SK-N-SH (cell line): Measurements from ENCODE around the gene WEE2. TPM values are rescaled to one million over a fixed set of nuclear protein-coding genes. Genes with fewer than 3 reads are reported as not detected.

Source experiments
- CTCF ChIA-PET: fragments of 300-600, 350-600 bp; formaldehyde crosslinking; extraction: SDS; loops from one replicate; lab custom pipeline; 2021; lab: Yijun Ruan, JAX
- POLR2A ChIA-PET: fragments of 350-600 bp; sonication (Branson Sonifier 250); formaldehyde crosslinking; extraction: SDS; loops from one replicate; lab custom pipeline; 2020; ENCODE audit warnings: antibody characterized with exemption, inconsistent platforms; lab: Yijun Ruan, JAX
- DNase-seq: peaks from one replicate; pipeline ENCODE4 v3.0.0; 2012
- H2AFZ ChIP-seq: fragments of 200-600 bp; sonication (generic); 2 replicates; pipeline ENCODE4 v1.8.1; 2016; ENCODE audit warnings: antibody characterized with exemption, mild to moderate bottlenecking, low read depth
- H3F3A ChIP-seq: fragments of 200-600 bp; sonication (generic); replicated peaks from 2 replicates; pipeline ENCODE3; 2016; ENCODE audit warnings: antibody characterized with exemption, mild to moderate bottlenecking; ENCODE audit not compliant: insufficient read depth
- H3K27ac ChIP-seq, 2 experiments: fragments of 200-500 bp in 1 of 2; fragments of 200-600 bp in 1 of 2; sonication (Bioruptor generic) in 1 of 2; sonication (generic), shearing (Covaris generic) in 1 of 2; 2 replicates each; pipeline versions ENCODE4 v1.5.1 to v1.6.1; 2014 to 2016; ENCODE audit warnings: low read depth in 2 of 2, inconsistent platforms in 1 of 2, low read length in 1 of 2, mild to moderate bottlenecking in 1 of 2, mixed read lengths in 1 of 2
- H3K27me3 ChIP-seq: fragments of 200-600 bp; sonication (generic), shearing (Covaris generic); 2 replicates; pipeline ENCODE4 v1.6.1; 2016; ENCODE audit warnings: mixed run types; ENCODE audit not compliant: insufficient read depth
- H3K36me3 ChIP-seq, 2 experiments: fragments of 200-500 bp in 1 of 2; fragments of 200-600 bp in 1 of 2; sonication (Bioruptor generic) in 1 of 2; sonication (generic) in 1 of 2; replicated peaks in 1 of 2; 2 replicates each; pipeline versions ENCODE3 to v1.5.1; 2014 to 2016; ENCODE audit warnings: low read length in 1 of 2, mild to moderate bottlenecking in 1 of 2; ENCODE audit not compliant: insufficient read depth in 2 of 2, control insufficient read depth in 1 of 2
- H3K4me1 ChIP-seq, 2 experiments: fragments of 200-500 bp in 1 of 2; fragments of 200-600 bp in 1 of 2; sonication (Bioruptor generic) in 1 of 2; sonication (generic), shearing (Covaris generic) in 1 of 2; 2 replicates each; pipeline versions ENCODE4 v1.5.1 to v1.6.1; 2014 to 2016; ENCODE audit warnings: low read depth in 1 of 2, low read length in 1 of 2, mixed run types in 1 of 2; ENCODE audit not compliant: insufficient read depth in 2 of 2, control insufficient read depth in 1 of 2
- H3K4me2 ChIP-seq: fragments of 200-600 bp; sonication (generic), shearing (Covaris generic); 2 replicates; pipeline ENCODE4 v1.6.1; 2017; ENCODE audit warnings: mixed run types
- H3K4me3 ChIP-seq, 2 experiments: fragments of 200-500 bp in 1 of 2; fragments of 200-600 bp in 1 of 2; sonication (Bioruptor generic) in 1 of 2; sonication (generic), shearing (Covaris generic) in 1 of 2; 2 replicates each; pipeline versions ENCODE4 v1.5.1 to v1.8.1; 2014 to 2016; ENCODE audit warnings: low read depth in 2 of 2, inconsistent platforms in 1 of 2, low read length in 1 of 2, mild to moderate bottlenecking in 1 of 2, mixed read lengths in 1 of 2, moderate library complexity in 1 of 2
- H3K79me2 ChIP-seq: fragments of 200-600 bp; sonication (generic); 2 replicates; pipeline ENCODE4 v1.8.1; 2017; ENCODE audit warnings: mild to moderate bottlenecking; ENCODE audit not compliant: insufficient read depth
- H3K9ac ChIP-seq: fragments of 200-600 bp; sonication (generic); 2 replicates; pipeline ENCODE4 v1.6.1; 2017; ENCODE audit warnings: mixed run types
- H3K9me2 ChIP-seq: fragments of 200-600 bp; sonication (generic); 2 replicates; pipeline ENCODE4 v1.6.1; 2017; ENCODE audit warnings: mixed run types
- H3K9me3 ChIP-seq: fragments of 200-600 bp; sonication (generic); 2 replicates; pipeline ENCODE4 v1.6.1; 2017; ENCODE audit warnings: mixed run types, mild to moderate bottlenecking, moderate library complexity
- H4K20me1 ChIP-seq: fragments of 200-600 bp; sonication (generic); 2 replicates; pipeline ENCODE4 v1.6.1; 2017; ENCODE audit warnings: mild to moderate bottlenecking, mixed run types; ENCODE audit not compliant: insufficient read depth
- FOSL2 ChIP-seq: IDR thresholded peaks from 2 replicates; pipeline ENCODE4 v1.4.0; 2012; ENCODE audit warnings: low read depth, mild to moderate bottlenecking, moderate library complexity, borderline replicate concordance
- GABPA ChIP-seq: IDR thresholded peaks from 2 replicates; pipeline ENCODE4 v1.4.0; 2012; ENCODE audit warnings: low read depth, mild to moderate bottlenecking
- MEF2A ChIP-seq: IDR thresholded peaks from 2 replicates; pipeline ENCODE4 v1.4.0; 2012; ENCODE audit warnings: low read depth, borderline replicate concordance
- SIN3A ChIP-seq: IDR thresholded peaks from 2 replicates; pipeline ENCODE4 v1.6.1; 2012; ENCODE audit warnings: low read depth, mild to moderate bottlenecking, low read length, moderate library complexity, borderline replicate concordance
- WGBS: methylation state at CpG from one replicate; pipeline ENCODE4 v1.1.6; 2017; ENCODE audit warnings: low lambda C conversion rate; 5-methylcytosine and 5-hydroxymethylcytosine counted together
- polyA plus RNA-seq, 3 experiments: library from polyadenylated mRNA; depleted of rRNA; stranded (reverse); fragments of >200 nt; gene quantifications; 2 replicates each; pipeline ENCODE4 v1.2.3, GENCODE V29; 2012
- TF ChIP-seq, protein P1 (sequence below): IDR thresholded peaks from 2 replicates; pipeline ENCODE4 v1.6.1; 2012; ENCODE audit warnings: mild to moderate bottlenecking, low read depth, low read length, moderate library complexity

The WEE2 gene
- polyA plus RNA-seq, 1 of the 3 experiments (the other 2 are of a cell fraction), result not detected

DNA sequence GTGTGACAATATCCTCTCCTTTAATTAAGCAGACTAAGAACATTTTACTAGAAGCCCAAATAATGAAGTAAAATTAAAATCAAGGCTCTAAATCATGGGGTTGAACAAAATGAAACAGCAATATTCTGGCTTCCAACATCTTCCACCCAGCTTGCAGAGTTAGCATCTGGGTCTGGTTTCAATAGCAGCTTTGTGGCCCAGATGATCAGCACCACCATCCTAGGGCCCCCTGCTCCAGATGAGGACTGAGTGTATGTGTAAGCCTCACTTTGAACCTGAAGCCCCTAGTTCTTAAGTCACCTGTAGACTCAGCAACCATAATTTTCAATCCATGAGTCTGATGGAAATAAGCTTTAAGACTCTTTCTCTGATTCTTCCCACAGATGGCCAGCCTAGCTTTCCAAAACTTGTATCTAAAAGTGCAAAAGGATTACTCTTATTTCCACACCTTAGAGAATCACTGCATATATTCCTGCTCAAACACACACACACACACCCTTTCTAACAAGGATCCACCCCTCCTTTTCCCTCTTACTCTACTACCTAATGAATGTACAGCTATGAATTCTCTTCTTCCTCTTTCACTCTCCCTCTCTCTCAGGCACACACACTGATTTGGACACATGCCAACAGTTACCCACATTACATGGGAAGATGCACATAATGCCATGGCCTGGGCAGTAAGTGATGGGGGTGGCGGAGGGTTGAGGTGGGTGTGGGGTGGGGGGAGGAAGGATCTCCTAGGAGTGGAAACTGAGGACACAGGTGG lies 9.7 kb upstream of the WEE2 start:
- peak overlapping the region in 1 of 2 experiments; percentile 33; a peak in 2 of 4 replicates for H3K27ac ChIP-seq
- H3K9me3 ChIP-seq, result no peaks in the 10 kb centered on the region
- no peak overlapping the region for H3K4me3 ChIP-seq
- DNase-seq, result no peak
- H3K4me2 ChIP-seq, result 0 out of 2 replicates have a peak overlapping the region, but pooled peaks have one; percentile 43
- POLR2A ChIA-PET, result no interaction called here
- CTCF ChIA-PET, result interaction anchor here (0.5 to 1.9 kb wide), 5 partner anchors 40 to 904 kb away, joined by 3 to 10 read pairs (median 3); partner anchors contain the start of gene SSBP1
- no peak for TF ChIP-seq GABPA
- TF ChIP-seq MEF2A, result no peak
- 100% methylated on average over 1 of the region's 1 CpG for WGBS
- peaks cover 34% of the 10 kb centered on the region for H4K20me1 ChIP-seq
- H3K9me2 ChIP-seq, result no peaks in the 10 kb centered on the region
- peaks cover 70% of the 10 kb centered on the region for H3K79me2 ChIP-seq
- H3F3A ChIP-seq, result peaks cover 5% of the 10 kb centered on the region
- no peak overlapping the region for H3K9ac ChIP-seq
- H3K36me3 ChIP-seq, result no peaks in the 10 kb centered on the region
- no peak overlapping the region for H2AFZ ChIP-seq
- H3K27me3 ChIP-seq, result no peaks in the 10 kb centered on the region
- peaks cover 16 to 21% of the 10 kb centered on the region in 2 experiments; a peak in 3 of 4 replicates for H3K4me1 ChIP-seq

DNA sequence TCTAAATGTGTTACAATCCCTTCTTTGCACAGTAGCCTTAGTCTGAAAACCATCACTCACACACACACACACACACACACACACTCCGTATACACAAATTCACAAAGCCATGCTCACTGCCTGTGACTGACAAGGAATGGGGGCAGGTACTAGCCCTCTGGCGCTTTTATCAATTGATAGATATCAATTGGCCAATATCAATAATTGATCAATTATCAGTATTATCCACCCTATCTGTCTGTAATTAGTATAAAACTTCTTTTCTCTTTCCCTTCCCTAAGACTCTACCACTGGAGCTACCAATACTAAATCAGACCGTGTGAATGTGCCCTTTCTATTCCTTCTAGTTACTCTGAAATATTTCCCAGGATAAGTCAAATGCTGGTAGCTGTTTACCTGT lies 8.3 kb upstream of the WEE2 start:
- no peaks in the 10 kb centered on the region for H3K27me3 ChIP-seq
- no peak overlapping the region for H2AFZ ChIP-seq
- H3F3A ChIP-seq, result peaks cover 5% of the 10 kb centered on the region
- no peak overlapping the region for H3K27ac ChIP-seq
- DNase-seq, result no peak
- POLR2A ChIA-PET, result no interaction called here
- H3K4me2 ChIP-seq, result peak overlapping the region; percentile 76; the same call in 1 of the 2 replicates
- H3K9me3 ChIP-seq, result no peaks in the 10 kb centered on the region
- peaks cover 34% of the 10 kb centered on the region for H4K20me1 ChIP-seq
- no peak for TF ChIP-seq FOSL2
- TF ChIP-seq, protein P1, sequence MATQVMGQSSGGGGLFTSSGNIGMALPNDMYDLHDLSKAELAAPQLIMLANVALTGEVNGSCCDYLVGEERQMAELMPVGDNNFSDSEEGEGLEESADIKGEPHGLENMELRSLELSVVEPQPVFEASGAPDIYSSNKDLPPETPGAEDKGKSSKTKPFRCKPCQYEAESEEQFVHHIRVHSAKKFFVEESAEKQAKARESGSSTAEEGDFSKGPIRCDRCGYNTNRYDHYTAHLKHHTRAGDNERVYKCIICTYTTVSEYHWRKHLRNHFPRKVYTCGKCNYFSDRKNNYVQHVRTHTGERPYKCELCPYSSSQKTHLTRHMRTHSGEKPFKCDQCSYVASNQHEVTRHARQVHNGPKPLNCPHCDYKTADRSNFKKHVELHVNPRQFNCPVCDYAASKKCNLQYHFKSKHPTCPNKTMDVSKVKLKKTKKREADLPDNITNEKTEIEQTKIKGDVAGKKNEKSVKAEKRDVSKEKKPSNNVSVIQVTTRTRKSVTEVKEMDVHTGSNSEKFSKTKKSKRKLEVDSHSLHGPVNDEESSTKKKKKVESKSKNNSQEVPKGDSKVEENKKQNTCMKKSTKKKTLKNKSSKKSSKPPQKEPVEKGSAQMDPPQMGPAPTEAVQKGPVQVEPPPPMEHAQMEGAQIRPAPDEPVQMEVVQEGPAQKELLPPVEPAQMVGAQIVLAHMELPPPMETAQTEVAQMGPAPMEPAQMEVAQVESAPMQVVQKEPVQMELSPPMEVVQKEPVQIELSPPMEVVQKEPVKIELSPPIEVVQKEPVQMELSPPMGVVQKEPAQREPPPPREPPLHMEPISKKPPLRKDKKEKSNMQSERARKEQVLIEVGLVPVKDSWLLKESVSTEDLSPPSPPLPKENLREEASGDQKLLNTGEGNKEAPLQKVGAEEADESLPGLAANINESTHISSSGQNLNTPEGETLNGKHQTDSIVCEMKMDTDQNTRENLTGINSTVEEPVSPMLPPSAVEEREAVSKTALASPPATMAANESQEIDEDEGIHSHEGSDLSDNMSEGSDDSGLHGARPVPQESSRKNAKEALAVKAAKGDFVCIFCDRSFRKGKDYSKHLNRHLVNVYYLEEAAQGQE, result no peak
- TF ChIP-seq SIN3A, result no peak
- TF ChIP-seq, all 33 proteins: peak for 0
- no peaks in the 10 kb centered on the region for H3K36me3 ChIP-seq
- peaks cover 16 to 21% of the 10 kb centered on the region in 2 experiments; a peak in 3 of 4 replicates for H3K4me1 ChIP-seq
- WGBS, result 90% methylated on average over 3 of the region's 3 CpGs
- H3K9me2 ChIP-seq, result no peaks in the 10 kb centered on the region
- CTCF ChIA-PET, result interaction anchor here (0.9 to 4.2 kb wide), 2 partner anchors 38 to 46 kb away, joined by 3 to 25 read pairs; partner anchors contain the start of gene SSBP1
- H3K79me2 ChIP-seq, result peaks cover 58% of the 10 kb centered on the region
- H3K9ac ChIP-seq, result no peak overlapping the region
- no peak overlapping the region for H3K4me3 ChIP-seq
